CD4-positive, alpha-beta T cell treated with Interleukin-15 for 4 hours (primary cell): Measurements from ENCODE around the gene PTPRN2.

ENCODE experiments used
- DNase-seq: peaks from one replicate; pipeline ENCODE4 v3.0.0-alpha.2; 2020; ENCODE audit warnings: low spot score

PTPRN2 gene

GRCh38 chr7:158489462-158490155 lies 98.0 kb downstream of the PTPRN2 start:
- no peak for DNase-seq

- no peak for DNase-seq
Observed at GRCh38 chr7:158488181-158488971, 99.2 kb downstream of the PTPRN2 start.

GRCh38 chr7:158487631-158488151 lies 99.9 kb downstream of the PTPRN2 start:
- no peak for DNase-seq

GRCh38 chr7:158486919-158487318 lies 100.7 kb downstream of the PTPRN2 start:
- DNase-seq, result no peak

GRCh38 chr7:158484801-158485531 lies 102.7 kb downstream of the PTPRN2 start:
- DNase-seq, result no peak

- DNase-seq, result no peak
Observed at GRCh38 chr7:158482480-158482879, 105.1 kb downstream of the PTPRN2 start.

- DNase-seq, result no peak
Observed at GRCh38 chr7:158479664-158480025, 108.0 kb downstream of the PTPRN2 start.

- no peak for DNase-seq
Observed at GRCh38 chr7:158479021-158479663, 108.5 kb downstream of the PTPRN2 start.

GRCh38 chr7:158477866-158478265 lies 109.8 kb downstream of the PTPRN2 start:
- no peak for DNase-seq

- no peak for DNase-seq
Observed at GRCh38 chr7:158476331-158476932, 111.2 kb downstream of the PTPRN2 start.

- no peak for DNase-seq
Observed at GRCh38 chr7:158475679-158476052, 112.0 kb downstream of the PTPRN2 start.

GRCh38 chr7:158475036-158475678 lies 112.5 kb downstream of the PTPRN2 start:
- DNase-seq, result no peak

GRCh38 chr7:158474488-158474887 lies 113.1 kb downstream of the PTPRN2 start:
- DNase-seq, result no peak

GRCh38 chr7:158473946-158474345 lies 113.7 kb downstream of the PTPRN2 start:
- no peak for DNase-seq

- DNase-seq, result no peak
Observed at GRCh38 chr7:158473221-158473620, 114.4 kb downstream of the PTPRN2 start.

- DNase-seq, result no peak
Observed at GRCh38 chr7:158472596-158472995, 115.0 kb downstream of the PTPRN2 start.

- DNase-seq, result no peak
Observed at GRCh38 chr7:158471716-158472115, 115.9 kb downstream of the PTPRN2 start.

GRCh38 chr7:158470336-158470735 lies 117.3 kb downstream of the PTPRN2 start:
- DNase-seq, result no peak

- no peak for DNase-seq
Observed at GRCh38 chr7:158469396-158470051, 118.1 kb downstream of the PTPRN2 start.

GRCh38 chr7:158468700-158469296 lies 118.8 kb downstream of the PTPRN2 start:
- no peak for DNase-seq
